GM18519 (cell line): ENCODE results near the gene MAMLD1.

Experiments
- ATAC-seq: cut with Tn5 transposase; IDR thresholded peaks from one replicate; pipeline ENCODE4 v1.9.1; 2021; ENCODE audit warnings: mild to moderate bottlenecking, moderate library complexity; ENCODE audit not compliant: unreplicated experiment, low FRiP score

The MAMLD1 gene

DNA sequence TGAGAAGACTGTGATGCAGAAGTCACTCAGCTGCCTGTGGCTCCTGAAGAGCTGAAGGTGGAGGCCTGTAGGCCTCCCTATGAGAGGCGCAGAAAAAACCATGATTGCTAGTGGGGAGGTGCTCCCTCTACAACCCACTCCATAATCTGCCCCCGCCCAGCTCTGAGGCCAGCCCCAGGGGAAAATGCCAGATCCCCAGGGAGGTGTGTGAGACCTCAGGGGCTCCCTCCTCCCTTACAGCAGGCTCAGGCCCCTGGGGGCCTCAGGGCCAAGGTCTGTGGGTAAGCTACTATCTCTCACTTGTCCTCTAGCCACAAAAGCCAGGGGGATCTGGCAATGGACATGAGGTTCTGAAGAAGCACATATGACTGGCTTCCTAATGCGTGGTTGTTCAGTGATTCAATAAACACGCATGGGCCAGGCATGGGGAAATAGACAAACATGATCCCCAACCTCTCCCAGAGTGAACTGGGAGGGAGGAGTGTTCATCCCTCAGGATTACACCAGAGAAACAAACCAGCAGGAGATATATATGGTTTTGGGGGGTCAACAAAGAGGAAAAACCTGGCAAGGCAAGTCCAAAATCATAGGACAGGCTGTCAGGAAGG, 154.3 kb downstream of the MAMLD1 start:
- no peak for ATAC-seq

GRCh38 chrX:150522494-150522893, 159.4 kb downstream of the MAMLD1 start:
- no peak for ATAC-seq

- no peak for ATAC-seq
These were observed 162.2 kb downstream of the MAMLD1 start for GRCh38 chrX:150525061-150525919.

GRCh38 chrX:150526692-150527091, 163.6 kb downstream of the MAMLD1 start:
- no peak for ATAC-seq

- no peak for ATAC-seq
These were observed 164.0 kb downstream of the MAMLD1 start for GRCh38 chrX:150527108-150527507.

- no peak for ATAC-seq
These were observed 166.5 kb downstream of the MAMLD1 start for GRCh38 chrX:150529587-150529986.

- no peak for ATAC-seq
These were observed 167.7 kb downstream of the MAMLD1 start for GRCh38 chrX:150530821-150531220.

DNA sequence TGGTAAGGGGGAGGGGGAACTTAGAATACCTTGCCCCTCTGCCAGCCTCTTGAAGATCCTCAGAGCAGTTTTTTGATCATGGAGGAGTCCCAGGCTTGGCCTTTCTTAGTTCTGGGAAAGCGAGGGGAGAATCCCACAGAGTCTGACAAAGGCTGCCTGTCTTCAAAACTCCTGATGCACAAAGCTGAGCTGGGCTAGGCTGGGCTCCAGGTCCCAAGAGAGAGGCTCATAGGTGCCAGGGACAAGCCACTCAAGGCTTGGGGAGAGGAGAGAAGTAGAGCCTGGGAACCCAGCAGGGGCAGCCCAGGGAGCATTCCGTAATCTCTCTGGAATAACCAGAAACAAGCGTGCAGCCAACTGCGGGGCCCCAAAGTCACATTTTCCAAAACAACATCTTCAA, 168.3 kb downstream of the MAMLD1 start:
- no peak for ATAC-seq

- ATAC-seq = no peak
These were observed 170.7 kb downstream of the MAMLD1 start for GRCh38 chrX:150533863-150534262.

DNA sequence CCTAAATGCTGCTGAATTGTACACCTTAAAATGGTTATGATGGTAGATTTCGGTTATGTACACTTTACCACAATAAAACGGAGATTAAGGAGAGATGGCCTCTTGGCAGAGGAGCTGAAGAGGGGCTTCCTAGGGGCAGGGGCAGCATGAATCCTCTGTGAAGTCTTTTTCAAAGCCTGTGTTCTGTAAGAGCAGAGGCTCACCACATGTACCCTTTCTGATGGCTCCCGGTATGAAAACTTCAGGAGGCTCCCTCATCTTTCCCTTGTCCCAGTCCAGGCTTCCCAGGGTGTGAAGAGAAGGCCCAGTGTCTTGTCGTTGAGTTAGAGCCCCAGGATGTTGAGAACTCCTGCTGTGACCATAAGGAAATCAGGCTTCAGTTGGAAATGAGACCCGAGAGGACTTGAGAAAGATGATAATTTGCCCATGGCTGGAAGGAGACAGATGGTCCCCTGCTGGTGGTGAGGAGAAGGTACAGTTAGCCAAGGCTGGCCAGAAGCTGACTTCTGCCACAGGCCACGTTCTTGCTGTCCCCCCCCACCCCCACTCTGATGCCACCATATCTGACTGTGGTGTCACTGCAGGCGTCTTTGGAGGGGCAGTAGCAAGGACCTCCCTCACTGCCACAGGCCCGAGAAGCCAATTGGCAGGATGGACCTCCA, 173.5 kb downstream of the MAMLD1 start:
- no peak for ATAC-seq

DNA sequence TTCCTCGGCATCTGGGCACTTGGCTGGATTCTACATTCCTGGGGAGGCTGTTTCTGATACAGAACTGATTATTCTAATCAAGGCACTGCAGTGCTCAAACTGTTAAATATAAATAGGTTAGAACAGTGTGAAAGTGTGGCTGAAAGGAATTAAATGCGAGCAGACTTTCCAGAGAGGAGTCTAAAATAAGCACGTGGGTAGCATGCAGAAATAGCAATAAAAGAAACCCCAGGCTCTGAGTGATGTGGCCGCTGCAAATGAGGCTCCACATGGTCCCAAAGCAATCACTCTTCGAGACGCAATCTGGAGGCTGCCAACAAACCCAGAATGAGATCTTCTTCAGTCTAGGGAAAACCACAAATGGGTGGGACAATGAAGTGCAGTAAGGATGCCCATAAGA, 174.7 kb downstream of the MAMLD1 start:
- no peak for ATAC-seq

GRCh38 chrX:150540965-150541364, 177.8 kb downstream of the MAMLD1 start:
- no peak for ATAC-seq

GRCh38 chrX:150542846-150543229, 179.7 kb downstream of the MAMLD1 start:
- peak; percentile 33 for ATAC-seq

- ATAC-seq = peak; percentile 41
These were observed 180.4 kb downstream of the MAMLD1 start for GRCh38 chrX:150543230-150544155.

GRCh38 chrX:150544222-150544787, 181.2 kb downstream of the MAMLD1 start:
- ATAC-seq = no peak

DNA sequence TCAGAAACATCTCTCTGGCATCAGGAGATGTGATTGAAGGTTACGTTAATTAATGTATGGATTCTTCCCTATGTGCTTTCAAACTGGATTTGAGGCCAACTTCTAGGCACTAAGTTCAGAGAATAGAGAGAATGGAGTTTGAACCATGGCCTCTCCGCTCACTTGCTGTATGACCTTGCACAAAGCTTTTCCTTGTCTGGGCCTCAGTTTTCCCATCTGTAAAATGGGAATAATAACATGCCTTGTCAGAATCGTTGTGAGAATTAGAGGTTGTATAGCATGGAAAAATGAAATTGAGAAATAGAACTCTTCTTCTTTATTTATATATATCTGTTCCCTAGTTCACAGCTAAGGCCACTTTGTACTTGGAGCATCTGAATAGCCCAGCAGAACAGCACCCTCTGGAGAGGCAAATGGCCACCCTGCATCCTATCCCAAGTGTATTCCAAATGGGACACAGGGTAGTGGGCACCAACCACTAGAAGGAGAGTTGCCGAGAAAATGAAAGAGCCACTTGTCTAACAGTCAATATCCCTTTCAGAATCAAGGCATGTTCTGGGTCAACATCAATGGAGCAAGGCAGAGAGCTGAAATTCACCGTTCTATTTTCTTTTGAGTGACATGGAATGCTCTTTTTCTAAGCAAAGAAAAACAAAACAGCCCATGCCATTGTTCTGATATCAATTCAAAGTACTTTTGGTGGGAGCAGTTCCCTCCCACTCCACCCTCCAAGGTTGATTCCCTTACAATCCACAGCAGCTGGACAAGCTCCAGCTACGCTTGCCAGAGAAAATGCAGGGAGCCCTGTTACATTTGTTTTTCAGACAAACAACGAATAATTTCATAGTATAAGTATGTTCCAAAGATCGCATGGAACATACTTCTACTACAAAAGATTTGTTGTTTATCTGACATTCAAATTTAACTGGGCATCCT, 182.0 kb downstream of the MAMLD1 start:
- no peak for ATAC-seq

GRCh38 chrX:150546711-150547153, 183.6 kb downstream of the MAMLD1 start:
- ATAC-seq = no peak

- peak; percentile 44 for ATAC-seq
These were observed 184.4 kb downstream of the MAMLD1 start for GRCh38 chrX:150547375-150548115.
